Skeletal muscle tissue (tissue), 4 donors: ENCODE measurements around the gene RAB9A. TPM values are rescaled to one million over a fixed set of nuclear protein-coding genes. Genes with fewer than 3 reads are reported as not detected.

Experiments used
- H3K27ac ChIP-seq: one replicate; pipeline ENCODE4 v1.7.0; 2013; ENCODE audit warnings: mild to moderate bottlenecking, low read depth, low read length, inconsistent platforms
- H3K27me3 ChIP-seq, 3 donors: one replicate each; pipeline ENCODE4 v1.7.0; 2013; ENCODE audit warnings: low read length in 3 of 3; ENCODE audit not compliant: control insufficient read depth in 3 of 3, insufficient read depth in 3 of 3
- H3K36me3 ChIP-seq, 3 donors: one replicate each; pipeline ENCODE4 v1.7.0; 2013; ENCODE audit warnings: low read length in 3 of 3; ENCODE audit not compliant: control insufficient read depth in 3 of 3, insufficient read depth in 3 of 3
- H3K4me1 ChIP-seq, 3 donors: one replicate each; pipeline ENCODE4 v1.7.0; 2013; ENCODE audit warnings: low read length in 3 of 3, mild to moderate bottlenecking in 3 of 3; ENCODE audit not compliant: control insufficient read depth in 3 of 3, insufficient read depth in 3 of 3
- H3K4me3 ChIP-seq, 3 donors: one replicate each; pipeline ENCODE4 v1.7.0; 2013; ENCODE audit warnings: low read length in 3 of 3
- H3K9ac ChIP-seq, 3 donors: one replicate each; pipeline ENCODE4 v1.7.0; 2013; ENCODE audit warnings: low read length in 3 of 3, mild to moderate bottlenecking in 3 of 3, moderate library complexity in 2 of 3, low read depth in 1 of 3
- H3K9me3 ChIP-seq, 3 donors: one replicate each; pipeline ENCODE4 v1.7.0; 2013; ENCODE audit warnings: low read length in 3 of 3; ENCODE audit not compliant: control insufficient read depth in 3 of 3
- total RNA-seq: library from RNA; depleted of rRNA; stranded (reverse); fragments of >200 nt; gene quantifications from one replicate; pipeline ENCODE4 v1.2.3, GENCODE V29; 2014
- donor health status: Osteomylitis.

The RAB9A gene
- total RNA-seq, 1 donor from 2014 or later, result 19.3 TPM

- H3K36me3 ChIP-seq, result peaks cover 4 to 6% (median 6%) of the 10 kb centered on the region in 3 donors
- H3K4me3 ChIP-seq, result peak overlapping the region; percentile 67 to 89 (median 85)
- peaks cover 0 to 4% (median 0%) of the 10 kb centered on the region in 3 donors for H3K27me3 ChIP-seq
- H3K27ac ChIP-seq, result peak overlapping the region; percentile 57
- peaks cover 3 to 7% (median 6%) of the 10 kb centered on the region in 3 donors for H3K4me1 ChIP-seq
- peak overlapping the region; percentile 43 to 76 (median 75) for H3K9ac ChIP-seq
- H3K9me3 ChIP-seq, result no peaks in the 10 kb centered on the region
These were observed 36.6 kb upstream of the RAB9A start for GRCh38 chrX:13652287-13652793.

GRCh38 chrX:13652850-13653693 lies 35.9 kb upstream of the RAB9A start, which contains the start of gene TCEANC:
TSS of gene TCEANC (plus strand) at chrX:13653141. CDS start at chrX:13662509, 9,368 bp downstream.
- H3K27ac ChIP-seq, result peak within 1 kb of the TSS; percentile 89
- H3K36me3 ChIP-seq, result peaks cover 4 to 6% (median 6%) of the 10 kb centered on the region in 3 donors
- H3K4me3 ChIP-seq, result peak within 1 kb of the TSS; percentile 81 to 89 (median 85)
- peaks cover 3 to 7% (median 6%) of the 10 kb centered on the region in 3 donors for H3K4me1 ChIP-seq
- H3K9me3 ChIP-seq, result no peaks in the 10 kb centered on the region
- H3K27me3 ChIP-seq, result peaks cover 0 to 4% (median 0%) of the 10 kb centered on the region in 3 donors
- H3K9ac ChIP-seq, result peak within 1 kb of the TSS; percentile 76 to 91 (median 89)

- Histone ChIP-seq H3K4me1 (peaks cover 3 to 10% (median 6%) of the 10 kb centered on the region in 3 donors), H3K27me3 (peaks cover 0 to 4% (median 0%) of the 10 kb centered on the region in 3 donors), H3K9me3 (no peaks in the 10 kb centered on the region), H3K9ac (peak overlapping the region; percentile 76 to 91 (median 89)), H3K27ac (peak overlapping the region; percentile 89), H3K36me3 (peaks cover 4 to 6% (median 6%) of the 10 kb centered on the region in 3 donors), H3K4me3 (peak overlapping the region; percentile 81 to 89 (median 85))
These were observed 34.8 kb upstream of the RAB9A start for GRCh38 chrX:13654116-13654515.

DNA sequence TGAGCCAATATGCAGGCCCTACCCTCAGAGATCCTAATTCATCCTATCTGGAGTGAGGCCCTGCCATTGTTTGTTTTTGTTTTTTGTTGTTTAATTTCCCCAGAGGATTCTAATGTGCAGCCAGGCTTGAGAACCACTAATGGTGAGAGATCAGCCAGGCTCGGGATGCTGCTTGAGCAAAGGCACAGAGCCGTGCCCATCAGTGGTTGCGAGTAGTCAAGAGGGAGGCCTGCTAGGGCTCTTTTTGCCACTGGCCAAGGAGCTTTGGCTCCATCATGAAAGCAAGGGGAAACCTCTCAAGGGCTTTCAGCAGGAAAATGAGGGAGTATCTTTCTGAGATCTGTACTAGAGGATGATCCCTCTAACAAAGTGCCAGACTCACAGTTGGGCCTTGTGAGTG lies 33.3 kb upstream of the RAB9A start:
- Histone ChIP-seq H3K27me3 (peaks cover 0 to 4% (median 0%) of the 10 kb centered on the region in 3 donors), H3K9ac (no peak overlapping the region), H3K36me3 (peaks cover 4 to 9% (median 6%) of the 10 kb centered on the region in 3 donors), H3K4me3 (no peak overlapping the region), H3K27ac (no peak overlapping the region), H3K9me3 (no peaks in the 10 kb centered on the region), H3K4me1 (peaks cover 3 to 10% (median 6%) of the 10 kb centered on the region in 3 donors)

- H3K9ac ChIP-seq, result peak overlapping the region in 1 of 3 donors; percentile 32
- H3K36me3 ChIP-seq, result peaks cover 4 to 13% (median 11%) of the 10 kb centered on the region in 3 donors
- no peak overlapping the region for H3K4me3 ChIP-seq
- H3K27me3 ChIP-seq, result peaks cover 0 to 4% (median 0%) of the 10 kb centered on the region in 3 donors
- H3K27ac ChIP-seq, result no peak overlapping the region
- H3K4me1 ChIP-seq, result peaks cover 0 to 3% (median 3%) of the 10 kb centered on the region in 3 donors
- no peaks in the 10 kb centered on the region for H3K9me3 ChIP-seq
These were observed 30.3 kb upstream of the RAB9A start for GRCh38 chrX:13658602-13659001.

DNA sequence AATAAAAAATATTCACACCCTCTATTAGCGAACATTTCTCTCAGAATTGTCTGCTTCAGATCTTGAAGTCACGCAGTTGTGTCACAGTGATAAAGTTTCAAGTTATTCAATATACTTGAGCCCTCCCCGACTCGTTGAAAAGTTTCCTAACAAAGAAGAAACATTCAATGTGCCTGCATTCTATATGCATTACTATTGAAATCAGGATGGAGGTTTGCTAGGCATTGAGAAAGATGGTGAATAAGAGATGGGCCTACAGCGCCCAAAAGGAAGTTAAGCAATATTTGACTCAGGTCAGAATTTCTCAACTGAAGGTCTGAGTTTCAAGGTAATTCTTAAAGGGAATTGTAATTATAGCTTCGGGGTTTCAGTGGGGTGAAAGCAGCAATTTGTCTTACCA lies 29.9 kb upstream of the RAB9A start:
- H3K27ac ChIP-seq, result no peak overlapping the region
- H3K36me3 ChIP-seq, result peaks cover 4 to 13% (median 11%) of the 10 kb centered on the region in 3 donors
- H3K27me3 ChIP-seq, result peaks cover 0 to 4% (median 0%) of the 10 kb centered on the region in 3 donors
- peaks cover 0 to 3% (median 0%) of the 10 kb centered on the region in 3 donors for H3K4me1 ChIP-seq
- no peak overlapping the region for H3K4me3 ChIP-seq
- peak overlapping the region in 1 of 3 donors; percentile 32 for H3K9ac ChIP-seq
- no peaks in the 10 kb centered on the region for H3K9me3 ChIP-seq

- no peaks in the 10 kb centered on the region for H3K9me3 ChIP-seq
- peaks cover 0 to 3% (median 0%) of the 10 kb centered on the region in 3 donors for H3K4me1 ChIP-seq
- no peak overlapping the region for H3K9ac ChIP-seq
- H3K27ac ChIP-seq, result no peak overlapping the region
- H3K4me3 ChIP-seq, result no peak overlapping the region
- no peaks in the 10 kb centered on the region for H3K27me3 ChIP-seq
- H3K36me3 ChIP-seq, result peaks cover 0 to 7% (median 5%) of the 10 kb centered on the region in 3 donors
These were observed 27.1 kb upstream of the RAB9A start for GRCh38 chrX:13661735-13662288.

GRCh38 chrX:13662355-13662791 lies 26.6 kb upstream of the RAB9A start:
- no peak overlapping the region for H3K27ac ChIP-seq
- H3K4me3 ChIP-seq, result no peak overlapping the region
- no peaks in the 10 kb centered on the region for H3K27me3 ChIP-seq
- H3K9me3 ChIP-seq, result no peaks in the 10 kb centered on the region
- H3K9ac ChIP-seq, result no peak overlapping the region
- H3K36me3 ChIP-seq, result peaks cover 0 to 7% (median 5%) of the 10 kb centered on the region in 3 donors
- peaks cover 0 to 3% (median 0%) of the 10 kb centered on the region in 3 donors for H3K4me1 ChIP-seq

- peaks cover 0 to 1% (median 0%) of the 10 kb centered on the region in 3 donors for H3K4me1 ChIP-seq
- H3K36me3 ChIP-seq, result peaks cover 0 to 7% (median 5%) of the 10 kb centered on the region in 3 donors
- H3K27me3 ChIP-seq, result no peaks in the 10 kb centered on the region
- H3K9me3 ChIP-seq, result no peaks in the 10 kb centered on the region
- H3K27ac ChIP-seq, result no peak overlapping the region
- H3K9ac ChIP-seq, result no peak overlapping the region
- H3K4me3 ChIP-seq, result no peak overlapping the region
These were observed 24.9 kb upstream of the RAB9A start for GRCh38 chrX:13664020-13664419.
